ENCODE data around the gene PIRT. TPM values are rescaled to one million over a fixed set of nuclear protein-coding genes. Genes with fewer than 3 reads are reported as not detected.

The PIRT gene
- total RNA-seq, 1 experiment from 2014 or later: not detected

DNA sequence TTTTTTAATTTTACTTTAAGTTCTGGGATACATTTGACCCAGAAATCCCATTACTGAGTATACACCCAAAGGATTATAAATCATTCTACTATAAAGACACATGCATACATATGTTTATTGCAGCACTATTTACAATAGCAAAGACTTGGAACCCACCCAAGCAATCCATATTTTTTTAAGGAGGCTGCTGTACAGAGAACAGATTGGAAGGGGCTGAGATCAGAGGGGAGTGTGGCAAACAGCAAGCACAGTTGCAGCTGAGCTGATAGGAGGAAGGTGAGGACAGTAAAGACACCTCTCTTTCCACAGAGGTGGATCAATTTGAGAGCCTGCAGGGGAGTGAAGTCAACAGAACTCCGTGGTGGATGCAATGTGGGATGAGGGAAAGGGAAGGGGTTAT, 23.8 kb downstream of the PIRT start:
- Histone ChIP-seq H3K27ac (ENCODE audit: low read depth, low read length) (no peak overlapping the region), H3K27me3 (ENCODE audit: insufficient read depth, low read length) (peaks cover 18% of the 10 kb centered on the region), H3K9me3 (ENCODE audit: control insufficient read depth in 1 of 2, insufficient read depth in 1 of 2, low read depth in 1 of 2, low read length in 2 of 2) (no peaks in the 10 kb centered on the region), H3K4me2 (ENCODE audit: low read length) (no peak overlapping the region), H3K9me2 (ENCODE audit: insufficient read depth) (no peaks in the 10 kb centered on the region), H3K36me3 (ENCODE audit: control insufficient read depth in 1 of 2, insufficient read depth in 2 of 2, low read length in 2 of 2) (no peaks in the 10 kb centered on the region), H2AFZ (ENCODE audit: low read depth, low read length, poor library complexity, severe bottlenecking) (no peak overlapping the region), H3K4me1 (ENCODE audit: control insufficient read depth in 1 of 2, insufficient read depth in 2 of 2, low read length in 2 of 2) (no peaks in the 10 kb centered on the region), H3K79me2 (ENCODE audit: insufficient read depth, low read length) (no peaks in the 10 kb centered on the region), H3K9ac (ENCODE audit: low read length) (no peak overlapping the region), H3K4me3 (replicated peaks in 1 of 2; ENCODE audit: low read depth in 1 of 2, low read length in 2 of 2) (no peak overlapping the region), H4K20me1 (ENCODE audit: insufficient read depth) (no peaks in the 10 kb centered on the region)
- ChIA-PET POLR2A (no interaction called here), CTCF (no interaction called here), RAD21 (ENCODE audit: low non-redundant PET in 1 of 2, low total read pairs in 2 of 2, uncharacterized antibody in 2 of 2, unreplicated experiment in 2 of 2) (no interaction called here)
- DNase-seq (ENCODE audit: low read depth, low spot score): no peak
- intact Hi-C loops (cut with micrococcal nuclease): no loop called here
- TF ChIP-seq EGR1 (IDR thresholded peaks at IDR 0.05; ENCODE audit: low read depth): no peak
- TF ChIP-seq EZH2 (IDR thresholded peaks at IDR 0.05): no peak
- no peak for TF ChIP-seq SP1 (IDR thresholded peaks at IDR 0.05; ENCODE audit: low read depth)
- TF ChIP-seq, protein P1, sequence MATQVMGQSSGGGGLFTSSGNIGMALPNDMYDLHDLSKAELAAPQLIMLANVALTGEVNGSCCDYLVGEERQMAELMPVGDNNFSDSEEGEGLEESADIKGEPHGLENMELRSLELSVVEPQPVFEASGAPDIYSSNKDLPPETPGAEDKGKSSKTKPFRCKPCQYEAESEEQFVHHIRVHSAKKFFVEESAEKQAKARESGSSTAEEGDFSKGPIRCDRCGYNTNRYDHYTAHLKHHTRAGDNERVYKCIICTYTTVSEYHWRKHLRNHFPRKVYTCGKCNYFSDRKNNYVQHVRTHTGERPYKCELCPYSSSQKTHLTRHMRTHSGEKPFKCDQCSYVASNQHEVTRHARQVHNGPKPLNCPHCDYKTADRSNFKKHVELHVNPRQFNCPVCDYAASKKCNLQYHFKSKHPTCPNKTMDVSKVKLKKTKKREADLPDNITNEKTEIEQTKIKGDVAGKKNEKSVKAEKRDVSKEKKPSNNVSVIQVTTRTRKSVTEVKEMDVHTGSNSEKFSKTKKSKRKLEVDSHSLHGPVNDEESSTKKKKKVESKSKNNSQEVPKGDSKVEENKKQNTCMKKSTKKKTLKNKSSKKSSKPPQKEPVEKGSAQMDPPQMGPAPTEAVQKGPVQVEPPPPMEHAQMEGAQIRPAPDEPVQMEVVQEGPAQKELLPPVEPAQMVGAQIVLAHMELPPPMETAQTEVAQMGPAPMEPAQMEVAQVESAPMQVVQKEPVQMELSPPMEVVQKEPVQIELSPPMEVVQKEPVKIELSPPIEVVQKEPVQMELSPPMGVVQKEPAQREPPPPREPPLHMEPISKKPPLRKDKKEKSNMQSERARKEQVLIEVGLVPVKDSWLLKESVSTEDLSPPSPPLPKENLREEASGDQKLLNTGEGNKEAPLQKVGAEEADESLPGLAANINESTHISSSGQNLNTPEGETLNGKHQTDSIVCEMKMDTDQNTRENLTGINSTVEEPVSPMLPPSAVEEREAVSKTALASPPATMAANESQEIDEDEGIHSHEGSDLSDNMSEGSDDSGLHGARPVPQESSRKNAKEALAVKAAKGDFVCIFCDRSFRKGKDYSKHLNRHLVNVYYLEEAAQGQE (IDR thresholded peaks at IDR 0.05; ENCODE audit: low read depth): no peak
- no peak for TF ChIP-seq CBX3 (IDR thresholded peaks at IDR 0.05; ENCODE audit: low read depth)
- TF ChIP-seq, protein P2, sequence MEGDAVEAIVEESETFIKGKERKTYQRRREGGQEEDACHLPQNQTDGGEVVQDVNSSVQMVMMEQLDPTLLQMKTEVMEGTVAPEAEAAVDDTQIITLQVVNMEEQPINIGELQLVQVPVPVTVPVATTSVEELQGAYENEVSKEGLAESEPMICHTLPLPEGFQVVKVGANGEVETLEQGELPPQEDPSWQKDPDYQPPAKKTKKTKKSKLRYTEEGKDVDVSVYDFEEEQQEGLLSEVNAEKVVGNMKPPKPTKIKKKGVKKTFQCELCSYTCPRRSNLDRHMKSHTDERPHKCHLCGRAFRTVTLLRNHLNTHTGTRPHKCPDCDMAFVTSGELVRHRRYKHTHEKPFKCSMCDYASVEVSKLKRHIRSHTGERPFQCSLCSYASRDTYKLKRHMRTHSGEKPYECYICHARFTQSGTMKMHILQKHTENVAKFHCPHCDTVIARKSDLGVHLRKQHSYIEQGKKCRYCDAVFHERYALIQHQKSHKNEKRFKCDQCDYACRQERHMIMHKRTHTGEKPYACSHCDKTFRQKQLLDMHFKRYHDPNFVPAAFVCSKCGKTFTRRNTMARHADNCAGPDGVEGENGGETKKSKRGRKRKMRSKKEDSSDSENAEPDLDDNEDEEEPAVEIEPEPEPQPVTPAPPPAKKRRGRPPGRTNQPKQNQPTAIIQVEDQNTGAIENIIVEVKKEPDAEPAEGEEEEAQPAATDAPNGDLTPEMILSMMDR (IDR thresholded peaks at IDR 0.05 in 2 of 3, conservative IDR thresholded peaks at IDR 0.05 in 1 of 3; ENCODE audit: borderline replicate concordance in 1 of 3, insufficient read depth in 1 of 3, low read depth in 2 of 3, low read length in 2 of 3): no peak
- no peak for TF ChIP-seq EZH2phosphoT487 (IDR thresholded peaks at IDR 0.05; ENCODE audit: borderline replicate concordance)
- TF ChIP-seq TCF7L2 (IDR thresholded peaks at IDR 0.05; ENCODE audit: borderline replicate concordance, extremely low read depth, insufficient read depth, insufficient read length): no peak
- no peak for TF ChIP-seq RAD21 (IDR thresholded peaks at IDR 0.05; ENCODE audit: low read depth)
- TF ChIP-seq ZNF274 (IDR thresholded peaks at IDR 0.05; ENCODE audit: low read depth, low read length): no peak
- no peak for ATAC-seq
- BruUV-seq (replicated peaks): no TSS peak

All from HCT116 (cell line).